DMS153 (cell line): ENCODE data around the gene TNNI2.
"Not testable (repeated sequence)": the region's sequence is repeated elsewhere in the genome, so short reads cannot be mapped to it uniquely, and the experiment has no call there.

Experiments
- DNase-seq: peaks from one replicate; lab custom pipeline; 2025; lab: John Stamatoyannopoulos, UW

The TNNI2 gene

GRCh38 chr11:1875093-1875850, 36.5 kb downstream of the TNNI2 start:
- no peak for DNase-seq

DNA sequence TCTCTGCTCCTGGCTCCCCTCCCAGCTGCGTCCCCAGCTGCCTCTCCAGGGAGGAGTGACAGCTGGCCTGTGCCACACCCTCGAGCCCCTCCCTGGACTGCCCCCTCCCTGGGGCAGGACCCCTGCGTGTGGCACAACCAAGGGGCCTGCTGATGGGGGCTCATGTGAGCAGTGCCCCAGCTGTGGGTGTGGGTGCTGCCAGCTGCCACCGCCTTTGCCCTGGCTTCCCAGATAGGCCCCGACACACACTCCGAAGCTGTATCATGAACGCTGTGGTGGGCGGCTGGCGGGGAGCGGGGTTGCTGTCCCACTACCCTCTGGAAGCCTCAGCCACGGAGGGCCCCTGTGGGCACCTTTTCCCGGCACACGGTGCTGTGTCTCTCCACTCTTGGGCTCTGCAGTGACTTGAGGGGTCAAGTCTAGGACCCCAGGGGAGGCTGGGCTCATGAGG, 37.1 kb downstream of the TNNI2 start:
- not testable (repeated sequence) for DNase-seq

DNA sequence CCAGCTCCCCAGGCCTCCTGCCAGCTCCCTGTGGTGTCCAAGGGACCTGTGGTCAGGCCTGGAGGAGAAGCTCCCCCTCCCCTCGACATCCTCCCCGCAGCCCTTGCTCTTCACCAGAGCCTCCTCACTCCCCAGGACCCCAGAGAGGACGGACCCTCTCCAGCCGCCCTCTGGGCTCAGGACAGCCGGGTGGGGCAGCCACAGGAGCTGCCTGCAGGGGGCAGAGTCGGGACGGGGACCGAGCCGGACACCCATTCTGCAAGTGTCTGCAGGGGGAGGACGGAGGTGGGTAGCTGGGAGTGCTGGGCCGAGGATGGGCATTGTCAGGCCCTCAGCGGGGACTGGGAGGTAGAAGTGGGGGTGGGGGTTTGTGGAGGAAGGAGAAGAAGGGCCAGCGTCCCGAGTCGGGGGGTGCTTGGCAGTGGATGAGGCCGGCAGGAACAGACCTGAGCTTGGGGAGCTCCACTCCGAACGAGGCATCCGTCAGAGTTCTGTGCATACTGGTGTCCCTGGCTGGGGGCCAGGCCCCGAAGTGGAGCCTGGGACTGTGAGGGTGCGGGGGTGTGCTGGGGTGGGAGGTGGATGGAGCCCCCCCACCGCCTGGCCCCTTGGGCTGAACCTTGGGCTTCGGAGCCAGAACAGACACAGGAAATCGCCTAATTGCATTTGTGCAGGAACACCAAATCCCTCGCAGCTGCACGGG, 37.7 kb downstream of the TNNI2 start:
- DNase-seq = peak; percentile 10

DNA sequence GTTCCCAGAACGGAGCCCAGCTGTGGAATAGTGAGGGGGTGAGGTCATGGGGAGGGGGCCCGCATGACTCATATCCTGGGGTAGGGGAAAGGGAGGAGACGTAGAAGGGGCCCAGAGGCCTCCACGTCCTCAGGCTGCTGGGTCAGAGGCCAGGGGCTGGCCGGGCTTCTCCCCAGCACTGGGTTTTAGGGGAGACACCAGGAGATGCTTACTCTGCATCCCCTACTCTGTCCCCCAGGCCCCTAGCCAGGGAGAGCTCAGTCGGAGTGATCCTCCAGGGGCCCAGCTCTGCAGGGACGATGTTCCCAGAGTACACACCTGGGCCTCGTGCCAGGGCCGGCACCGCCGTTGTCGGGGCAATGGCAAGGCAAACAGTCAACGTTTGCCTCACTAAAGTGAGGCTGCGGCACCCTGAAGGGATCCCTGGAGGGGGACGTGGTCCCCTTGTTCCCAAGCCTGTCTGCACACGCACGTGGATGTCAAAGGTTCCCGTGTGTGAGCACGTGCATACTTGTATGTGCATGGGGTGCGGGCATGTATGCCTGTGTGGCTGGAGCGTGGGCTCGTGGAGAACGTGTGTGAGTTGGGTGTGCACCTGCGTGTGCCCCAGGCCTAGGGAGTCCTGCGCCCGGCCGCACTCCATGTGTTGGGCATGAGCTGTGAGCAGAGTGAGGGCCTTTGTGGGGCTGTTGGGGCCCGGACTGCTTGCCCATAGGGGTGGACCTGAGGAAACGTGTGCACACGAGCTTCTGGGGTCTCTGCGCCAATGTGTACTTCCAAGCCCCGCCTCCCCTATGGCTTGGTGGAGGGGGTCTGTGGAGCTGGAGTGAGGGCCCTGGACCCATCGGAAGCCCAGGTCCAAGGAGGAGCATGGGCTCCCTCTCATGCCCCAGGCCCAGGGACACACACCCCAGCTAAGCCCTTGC, 38.7 kb downstream of the TNNI2 start:
- peak; percentile 35 for DNase-seq

GRCh38 chr11:1878137-1879031, 39.6 kb downstream of the TNNI2 start:
- no peak for DNase-seq

GRCh38 chr11:1879342-1879940, 40.7 kb downstream of the TNNI2 start:
- DNase-seq = no peak

DNA sequence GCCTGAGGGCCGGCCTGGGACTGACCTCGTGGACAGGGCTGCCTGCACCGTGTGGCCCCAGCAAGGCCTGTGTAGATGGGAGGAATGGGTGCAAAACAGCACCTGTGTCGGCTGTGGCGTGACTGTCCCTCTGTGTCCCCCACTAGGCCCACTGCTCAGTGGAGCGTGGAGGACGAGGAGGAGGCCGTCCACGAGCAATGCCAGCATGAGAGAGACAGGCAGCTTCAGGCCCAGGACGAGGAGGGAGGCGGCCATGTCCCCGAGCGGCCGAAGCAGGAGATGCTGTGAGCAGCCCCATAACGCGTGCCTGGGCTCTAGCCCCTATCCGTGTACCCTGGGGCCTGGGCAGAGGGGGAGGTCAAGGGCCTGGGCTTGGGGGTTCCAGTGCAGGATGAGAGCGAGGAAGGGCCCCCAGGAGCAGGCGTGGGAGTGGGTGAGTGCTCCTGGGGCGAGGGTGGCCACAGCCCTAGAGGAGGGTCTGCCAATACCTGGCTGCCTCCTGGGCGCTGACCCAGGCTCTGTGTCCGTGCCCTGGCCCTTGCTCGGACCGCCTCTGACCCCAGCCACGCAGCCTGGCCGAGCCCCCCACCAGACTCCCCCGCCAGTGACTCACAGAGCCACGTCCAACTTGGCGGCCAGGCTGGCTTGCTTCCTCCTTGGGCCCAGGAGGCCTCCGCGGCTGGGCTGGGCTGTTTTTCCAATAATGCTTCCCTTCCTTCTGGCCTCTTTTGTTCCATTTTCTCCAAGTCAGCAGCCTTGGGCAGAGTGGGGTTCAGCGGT, 41.4 kb downstream of the TNNI2 start:
- no peak for DNase-seq

DNA sequence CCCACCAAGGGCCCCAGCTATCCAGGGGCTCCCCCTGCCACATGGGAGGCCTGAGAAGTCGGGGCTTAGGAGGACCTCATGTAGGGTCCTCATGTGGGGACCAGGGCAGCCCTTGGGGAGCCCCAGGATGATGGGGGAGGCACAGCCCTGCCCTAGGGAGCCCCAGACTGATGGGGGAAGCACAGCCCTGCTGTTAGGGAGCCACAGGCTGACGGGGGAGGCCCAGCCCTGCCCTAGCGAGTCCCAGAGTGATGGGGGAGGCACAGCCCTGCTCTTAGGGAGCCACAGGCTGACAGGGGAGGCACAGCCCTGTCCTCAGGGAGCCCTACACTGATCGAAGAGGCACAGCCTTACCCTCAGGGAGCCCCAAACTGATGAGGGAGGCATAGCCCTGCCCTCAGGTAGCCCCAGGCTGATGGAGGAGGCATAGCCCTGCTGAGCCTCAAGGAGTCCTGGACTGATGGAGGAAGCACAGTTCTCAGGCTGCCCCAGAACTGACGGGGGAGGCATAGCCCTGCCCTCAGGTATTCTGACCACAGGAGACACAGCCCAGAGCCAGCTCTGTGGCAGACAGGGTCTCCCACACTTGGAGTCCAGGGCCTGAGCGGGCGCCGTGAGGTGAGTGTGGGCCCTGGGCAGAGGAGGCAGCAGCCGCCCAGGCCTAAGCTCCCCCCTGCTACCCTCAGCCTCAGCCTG, 42.1 kb downstream of the TNNI2 start:
- DNase-seq = no peak

- no peak for DNase-seq
These were observed 42.9 kb downstream of the TNNI2 start for GRCh38 chr11:1881442-1882264.

- no peak for DNase-seq
These were observed 43.8 kb downstream of the TNNI2 start for GRCh38 chr11:1882265-1883238.

GRCh38 chr11:1883346-1884302, 44.8 kb downstream of the TNNI2 start:
- no peak for DNase-seq

GRCh38 chr11:1884303-1884700, 45.5 kb downstream of the TNNI2 start:
- DNase-seq = no peak

DNA sequence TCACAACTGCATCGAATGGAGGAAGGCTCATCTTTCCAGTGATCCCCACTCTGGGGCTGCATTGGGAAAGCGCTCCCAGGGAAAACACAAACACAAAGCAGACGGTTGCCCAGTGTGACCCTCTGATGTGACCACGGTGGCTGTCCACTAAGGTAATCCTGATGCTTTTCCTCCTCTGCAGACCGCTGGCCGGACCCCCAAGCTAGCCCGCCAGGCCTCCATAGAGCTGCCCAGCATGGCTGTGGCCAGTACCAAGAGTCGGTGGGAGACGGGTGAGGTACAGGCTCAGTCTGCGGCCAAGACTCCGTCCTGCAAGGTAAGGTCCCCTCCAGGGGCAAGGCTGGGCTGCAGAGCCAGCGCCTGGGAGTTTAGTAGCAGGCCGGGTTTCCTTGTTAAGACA, 47.8 kb downstream of the TNNI2 start:
- DNase-seq = not testable (repeated sequence)

DNA sequence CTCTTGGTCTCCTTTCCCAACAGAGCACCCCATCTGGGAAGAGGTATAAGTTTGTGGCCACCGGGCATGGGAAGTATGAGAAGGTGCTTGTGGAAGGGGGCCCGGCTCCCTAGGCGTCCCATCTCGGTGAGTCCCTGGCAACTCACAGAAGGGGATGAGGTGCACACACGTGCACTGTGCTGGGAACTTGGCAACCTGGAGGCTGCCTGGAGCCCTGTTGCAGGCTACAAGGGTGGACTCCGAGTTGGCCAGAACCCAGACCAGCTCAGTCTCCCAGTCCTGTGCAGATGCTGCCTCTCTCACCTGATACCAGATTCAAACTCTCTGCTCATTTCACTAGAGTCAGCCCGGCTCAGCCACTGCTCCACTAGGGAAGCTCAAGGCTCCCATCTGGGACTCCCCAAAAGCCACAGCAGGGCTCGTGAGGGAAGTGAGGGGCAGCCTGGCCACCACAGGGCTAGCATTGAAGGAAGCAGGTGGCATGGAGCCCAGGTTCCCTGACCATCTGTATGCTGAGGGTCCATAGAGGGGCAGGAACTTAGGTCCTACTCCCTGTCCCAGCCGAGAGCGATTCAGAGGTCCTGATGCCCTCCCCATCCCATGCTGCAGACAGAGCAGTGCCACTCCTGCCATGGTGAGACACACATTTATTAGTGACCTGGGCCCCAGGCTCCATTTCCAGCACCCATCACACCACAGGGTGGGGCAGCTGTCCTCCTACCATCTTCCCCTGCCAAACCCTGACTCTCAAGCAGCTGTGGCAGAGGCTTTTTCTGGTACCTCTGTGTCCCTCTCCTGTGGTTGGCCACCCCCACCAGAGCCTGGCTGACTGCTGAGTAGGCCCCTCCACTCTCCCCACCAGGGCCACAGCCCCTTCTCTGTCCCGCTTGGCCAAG, 48.9 kb downstream of the TNNI2 start:
- DNase-seq = no peak

DNA sequence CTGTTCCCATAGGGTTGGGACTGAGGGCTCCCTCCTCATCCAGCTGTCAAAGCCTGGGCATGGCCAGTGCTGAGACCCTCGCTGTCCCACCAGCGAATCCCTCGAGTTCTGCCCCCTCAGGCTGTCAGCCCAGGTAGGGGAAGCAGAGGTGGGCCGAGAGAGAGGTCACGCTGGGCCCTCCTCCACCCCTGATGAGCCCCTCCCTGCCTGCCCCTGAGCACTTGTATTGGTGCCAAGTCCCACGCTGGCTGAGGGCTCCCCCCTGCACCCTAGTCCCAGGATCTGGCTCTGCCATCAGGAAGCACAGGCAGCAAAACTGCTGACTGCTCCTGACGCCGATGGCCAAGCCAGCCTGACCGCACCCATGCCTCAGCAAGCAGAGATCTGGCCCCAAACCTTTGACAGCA, 49.6 kb downstream of the TNNI2 start:
- DNase-seq = no peak
